AG09309 (cell line): ENCODE measurements around the gene ZER1.

ENCODE experiments used
- DNase-seq: peaks from one replicate; pipeline ENCODE4 v3.0.0-alpha.2; 2010; ENCODE audit warnings: low read depth
- H3K4me3 ChIP-seq: 2 replicates; pipeline ENCODE4 v1.5.1; 2011; ENCODE audit warnings: mild to moderate bottlenecking, low read depth, low read length, moderate library complexity; ENCODE audit not compliant: control insufficient read depth
- TF ChIP-seq, protein P1 (sequence below): IDR thresholded peaks from 2 replicates; pipeline ENCODE4 v1.5.1; 2011; ENCODE audit warnings: mild to moderate bottlenecking, low read depth, low read length, inconsistent platforms; ENCODE audit not compliant: insufficient read depth, control insufficient read depth; ENCODE audit errors: missing control alignments

The ZER1 gene

DNA sequence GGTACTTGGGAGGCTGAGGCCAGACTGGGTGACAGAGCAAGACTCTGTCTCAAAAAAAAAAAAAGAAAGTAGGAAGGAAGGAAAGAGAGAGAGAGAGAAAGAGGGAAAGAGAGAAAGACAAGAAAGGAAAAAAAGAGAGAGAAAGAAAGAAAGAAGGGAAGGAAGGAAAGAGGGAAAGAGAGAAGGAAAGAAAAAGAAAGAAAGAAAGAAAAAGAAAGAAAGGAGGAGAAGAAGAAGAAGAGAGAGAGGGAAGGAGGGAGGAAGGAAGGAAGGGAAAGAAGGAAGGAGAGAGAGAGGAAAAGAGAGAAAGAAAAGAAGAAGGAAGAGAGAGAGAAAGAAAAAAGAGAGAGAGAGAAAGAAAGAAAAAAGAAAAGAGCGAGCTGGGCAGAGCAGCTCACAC, 3.1 kb upstream of the ZER1 start:
- TF ChIP-seq, protein P1, sequence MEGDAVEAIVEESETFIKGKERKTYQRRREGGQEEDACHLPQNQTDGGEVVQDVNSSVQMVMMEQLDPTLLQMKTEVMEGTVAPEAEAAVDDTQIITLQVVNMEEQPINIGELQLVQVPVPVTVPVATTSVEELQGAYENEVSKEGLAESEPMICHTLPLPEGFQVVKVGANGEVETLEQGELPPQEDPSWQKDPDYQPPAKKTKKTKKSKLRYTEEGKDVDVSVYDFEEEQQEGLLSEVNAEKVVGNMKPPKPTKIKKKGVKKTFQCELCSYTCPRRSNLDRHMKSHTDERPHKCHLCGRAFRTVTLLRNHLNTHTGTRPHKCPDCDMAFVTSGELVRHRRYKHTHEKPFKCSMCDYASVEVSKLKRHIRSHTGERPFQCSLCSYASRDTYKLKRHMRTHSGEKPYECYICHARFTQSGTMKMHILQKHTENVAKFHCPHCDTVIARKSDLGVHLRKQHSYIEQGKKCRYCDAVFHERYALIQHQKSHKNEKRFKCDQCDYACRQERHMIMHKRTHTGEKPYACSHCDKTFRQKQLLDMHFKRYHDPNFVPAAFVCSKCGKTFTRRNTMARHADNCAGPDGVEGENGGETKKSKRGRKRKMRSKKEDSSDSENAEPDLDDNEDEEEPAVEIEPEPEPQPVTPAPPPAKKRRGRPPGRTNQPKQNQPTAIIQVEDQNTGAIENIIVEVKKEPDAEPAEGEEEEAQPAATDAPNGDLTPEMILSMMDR: no peak
- no peak for DNase-seq
- H3K4me3 ChIP-seq: no peak overlapping the region

DNA sequence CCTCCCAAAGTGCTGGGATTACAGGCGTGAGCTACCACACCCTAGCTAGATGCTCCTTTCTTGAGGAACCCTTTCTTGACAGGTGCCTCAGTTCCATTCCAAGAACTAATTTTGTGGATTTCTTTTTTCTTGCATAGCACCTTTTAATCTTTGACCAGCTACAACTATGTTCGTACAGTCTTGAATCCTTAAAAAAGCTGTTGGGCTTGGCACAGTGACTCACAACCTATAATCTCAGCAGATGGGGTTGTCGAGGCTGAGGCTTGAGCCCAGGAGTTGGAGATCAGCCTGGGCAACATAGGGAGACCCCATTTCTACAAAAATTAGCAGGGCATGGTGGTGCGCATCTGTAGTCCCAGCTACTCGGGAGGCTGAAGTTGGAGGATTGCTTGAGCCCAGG, 1.3 kb upstream of the ZER1 start:
- no peak overlapping the region for H3K4me3 ChIP-seq
- TF ChIP-seq, protein P1: no peak
- DNase-seq: no peak

DNA sequence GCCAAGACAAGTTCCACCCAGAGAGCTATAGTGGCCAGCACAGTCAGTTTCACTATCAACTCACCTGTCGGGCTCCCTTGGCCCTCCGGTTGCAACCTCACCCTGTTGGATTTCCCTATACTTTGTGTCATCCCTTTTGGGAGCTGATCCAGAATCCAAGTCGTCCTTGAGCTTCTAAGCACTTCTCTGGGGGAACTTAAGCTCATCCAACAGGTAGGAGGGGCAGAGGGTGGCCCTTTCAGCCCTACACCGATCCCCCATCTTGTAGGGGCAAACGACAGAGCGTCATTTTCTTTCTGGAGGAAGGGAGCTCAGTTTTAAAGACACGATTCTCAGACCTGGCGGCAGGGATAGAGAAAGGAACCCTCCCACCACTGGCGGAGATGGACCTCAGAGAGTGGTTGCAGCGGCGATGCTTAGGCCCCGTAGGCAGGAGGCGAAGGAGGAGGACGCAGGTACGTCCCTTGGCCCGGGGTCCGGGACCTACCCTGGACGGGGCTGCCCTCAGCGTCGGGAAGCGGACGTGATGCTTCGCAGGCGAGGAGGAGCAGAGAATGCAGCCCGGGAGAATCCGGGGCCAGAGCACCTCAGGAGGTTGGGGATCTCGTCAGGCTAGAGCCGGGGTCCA, 519 bp downstream of the ZER1 start:
- TF ChIP-seq, protein P1: no peak
- DNase-seq: no peak
- peak overlapping the region; percentile 93 for H3K4me3 ChIP-seq

DNA sequence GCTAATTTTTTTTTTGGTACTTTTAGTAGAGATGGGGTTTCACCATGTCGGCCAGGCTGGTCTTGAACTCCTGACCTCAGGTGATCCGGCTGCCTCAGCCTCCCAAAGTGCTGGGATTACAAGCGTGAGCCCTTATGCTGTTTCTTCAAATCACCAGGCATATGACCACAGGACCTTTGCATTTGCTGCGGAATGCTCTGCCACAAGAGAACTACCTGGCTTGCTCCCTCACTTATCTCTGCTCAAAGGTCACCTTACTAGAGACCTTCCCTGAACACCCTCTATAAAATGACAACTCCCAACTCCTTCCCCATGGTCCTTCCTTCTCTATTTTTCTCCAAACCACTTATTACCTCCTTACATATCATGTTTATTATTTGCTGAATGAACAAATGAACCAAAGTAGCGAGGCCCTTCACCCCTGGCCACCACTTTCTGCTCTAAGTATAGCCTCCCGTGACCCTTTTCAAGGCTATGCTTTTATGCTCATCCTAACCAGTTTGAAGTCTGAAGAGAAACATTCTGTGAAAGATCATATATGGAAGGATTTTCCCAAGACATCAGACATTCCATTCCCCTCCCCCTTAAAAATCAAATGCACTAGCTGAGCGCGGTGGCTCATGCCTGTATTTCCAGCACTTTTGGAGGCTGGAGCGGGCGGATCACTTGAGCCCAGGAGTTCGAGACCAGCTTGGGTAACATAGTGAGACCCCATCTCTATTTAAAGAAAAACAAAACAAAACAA, 1.3 kb downstream of the ZER1 start:
- peak overlapping the region; percentile 93 for H3K4me3 ChIP-seq
- no peak for DNase-seq
- TF ChIP-seq, protein P1: no peak

DNA sequence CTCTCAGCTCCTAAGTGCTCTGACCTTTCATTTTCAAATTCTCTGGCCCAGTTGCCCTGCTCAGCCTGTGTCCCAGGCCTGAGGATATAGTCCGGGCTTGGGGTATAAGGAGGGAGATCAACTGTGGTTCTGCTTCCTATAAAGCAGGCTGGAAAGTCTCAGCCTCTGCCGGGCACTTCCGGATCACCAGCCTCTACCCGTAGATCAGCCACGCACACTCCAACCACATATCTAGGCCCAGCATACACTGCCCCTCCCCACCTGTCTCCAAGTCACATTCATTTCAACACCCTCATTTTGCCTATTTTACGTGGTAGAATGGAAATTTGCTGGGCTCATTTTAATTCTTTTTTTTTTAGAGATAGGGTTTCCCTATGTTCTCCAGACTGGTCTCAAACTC, 3.1 kb downstream of the ZER1 start:
- TF ChIP-seq, protein P1: no peak
- no peak for DNase-seq
- no peak overlapping the region for H3K4me3 ChIP-seq

DNA sequence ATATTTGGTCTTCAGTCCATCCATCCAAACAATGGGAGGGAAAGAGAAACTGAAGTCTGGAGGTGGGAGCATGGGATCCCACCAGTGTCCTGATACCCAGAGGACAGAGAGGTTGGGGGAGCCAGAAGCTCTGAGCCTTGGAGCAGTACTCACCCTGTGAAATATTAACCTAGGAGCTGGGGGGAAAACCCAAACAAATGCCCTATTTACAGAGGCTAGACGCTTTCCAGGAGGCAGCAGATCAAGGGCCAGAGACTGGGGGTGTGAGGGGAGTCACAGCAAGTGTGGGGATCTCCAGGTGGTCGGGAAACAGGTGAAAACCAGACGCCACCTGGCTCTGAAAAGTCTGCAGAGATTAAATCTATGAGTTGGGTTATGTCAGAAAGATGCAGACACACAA, 6.2 kb downstream of the ZER1 start:
- TF ChIP-seq, protein P1: no peak
- no peak overlapping the region for H3K4me3 ChIP-seq
- no peak for DNase-seq

DNA sequence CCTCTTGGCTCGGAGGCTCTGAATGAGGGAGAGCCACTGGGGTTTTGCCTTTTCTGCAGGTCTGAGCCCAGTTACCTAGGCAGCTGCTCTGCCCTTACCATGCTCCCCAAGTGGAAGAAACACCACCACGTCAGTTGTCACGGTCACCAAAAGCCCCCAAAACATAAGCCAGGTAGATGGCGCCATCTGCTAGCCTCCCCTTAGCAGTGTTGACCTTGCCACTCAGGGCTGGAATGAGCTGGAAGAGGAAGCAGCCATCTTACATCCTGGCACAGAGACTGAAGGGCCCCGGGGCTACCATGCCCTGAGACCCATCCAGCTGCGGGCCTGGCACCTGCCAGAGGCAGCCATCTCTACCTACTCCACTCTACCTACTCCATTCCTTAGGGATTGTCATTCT, 7.4 kb downstream of the ZER1 start:
- DNase-seq: no peak
- TF ChIP-seq, protein P1: no peak
- no peak overlapping the region for H3K4me3 ChIP-seq
